GM15510 (cell line): ENCODE results near the gene SH3D19.

Experiments used
- POLR2A ChIP-seq: IDR thresholded peaks from 3 replicates; pipeline ENCODE4 v1.6.1; 2011; ENCODE audit warnings: borderline replicate concordance; ENCODE audit not compliant: insufficient read length; ENCODE audit errors: extremely low read depth

The SH3D19 gene

DNA sequence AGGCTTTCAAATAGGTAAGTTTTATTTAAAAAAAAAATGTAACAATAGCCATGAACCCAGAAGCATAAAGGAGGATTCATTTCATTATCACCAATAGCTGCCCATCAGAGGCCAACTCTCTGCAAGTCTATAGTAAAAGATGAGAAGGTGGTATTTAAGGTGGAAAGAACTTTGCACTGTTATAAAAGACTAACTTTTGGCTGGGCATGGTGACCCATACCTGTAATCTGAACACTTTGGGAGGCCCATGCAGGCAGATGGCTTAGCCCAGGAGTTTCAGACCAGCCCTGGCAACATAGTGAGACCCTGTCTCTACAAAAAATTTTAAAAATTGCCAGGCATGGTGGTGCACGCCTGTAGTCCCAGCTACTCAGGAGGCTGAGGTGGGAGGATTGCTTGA, 182.6 kb downstream of the SH3D19 start:
- no peak for TF ChIP-seq POLR2A

DNA sequence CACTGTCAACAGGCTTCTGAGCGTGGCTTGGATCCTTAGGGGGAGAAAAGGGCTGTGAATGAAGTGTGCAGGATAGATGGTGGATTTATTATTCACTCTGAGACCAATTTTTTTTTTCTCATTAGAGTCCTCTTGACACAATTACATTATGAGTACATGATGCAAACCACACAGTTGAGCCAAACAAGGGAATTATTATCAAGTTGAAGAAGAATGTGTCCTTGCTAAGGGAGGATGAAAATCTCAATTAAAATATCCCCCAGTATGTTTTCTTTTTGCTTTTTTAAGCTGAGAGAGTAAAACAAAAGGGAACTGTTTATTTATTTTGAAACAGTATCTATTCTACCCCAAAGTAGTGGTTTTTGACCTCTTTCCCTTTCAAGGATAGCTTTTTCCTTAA, 185.6 kb downstream of the SH3D19 start:
- TF ChIP-seq POLR2A = no peak

DNA sequence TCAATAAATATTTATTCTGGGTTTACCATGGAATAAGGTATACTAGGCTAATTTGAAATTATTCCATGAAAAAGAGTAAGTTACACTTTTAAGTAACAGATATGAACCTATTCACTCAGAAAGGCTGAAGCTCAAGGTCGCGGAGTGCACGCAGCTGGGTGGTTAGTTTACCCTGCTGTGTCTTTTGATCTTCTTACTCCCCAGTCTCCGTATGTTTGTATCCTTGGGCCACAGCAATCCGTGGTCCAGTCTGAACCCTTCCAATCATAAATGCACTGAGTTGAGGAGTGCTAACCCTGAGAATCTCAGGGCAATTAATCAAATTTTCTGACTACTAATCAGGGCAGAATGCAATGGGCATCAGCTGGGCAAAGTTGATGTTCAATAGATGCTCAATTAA, 192.1 kb downstream of the SH3D19 start:
- no peak for TF ChIP-seq POLR2A

DNA sequence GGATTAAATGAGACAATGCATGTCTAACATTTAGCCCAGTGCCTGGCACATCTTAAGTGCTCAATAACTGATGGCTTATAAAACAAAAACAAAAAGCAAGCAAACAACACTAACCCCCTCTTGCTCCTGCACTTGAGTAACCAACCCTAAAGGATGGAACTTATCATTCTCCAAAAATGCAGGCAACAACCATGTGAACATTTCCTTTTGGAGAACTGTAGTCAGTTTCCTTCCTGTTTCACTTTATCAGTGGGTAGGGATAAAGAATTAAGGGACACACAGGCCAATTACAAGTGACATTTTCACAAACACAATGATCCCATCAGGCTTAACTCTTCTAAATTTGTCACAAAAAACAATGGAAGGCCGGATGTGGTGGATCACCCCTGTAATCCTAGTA, 195.6 kb downstream of the SH3D19 start:
- TF ChIP-seq POLR2A = no peak

DNA sequence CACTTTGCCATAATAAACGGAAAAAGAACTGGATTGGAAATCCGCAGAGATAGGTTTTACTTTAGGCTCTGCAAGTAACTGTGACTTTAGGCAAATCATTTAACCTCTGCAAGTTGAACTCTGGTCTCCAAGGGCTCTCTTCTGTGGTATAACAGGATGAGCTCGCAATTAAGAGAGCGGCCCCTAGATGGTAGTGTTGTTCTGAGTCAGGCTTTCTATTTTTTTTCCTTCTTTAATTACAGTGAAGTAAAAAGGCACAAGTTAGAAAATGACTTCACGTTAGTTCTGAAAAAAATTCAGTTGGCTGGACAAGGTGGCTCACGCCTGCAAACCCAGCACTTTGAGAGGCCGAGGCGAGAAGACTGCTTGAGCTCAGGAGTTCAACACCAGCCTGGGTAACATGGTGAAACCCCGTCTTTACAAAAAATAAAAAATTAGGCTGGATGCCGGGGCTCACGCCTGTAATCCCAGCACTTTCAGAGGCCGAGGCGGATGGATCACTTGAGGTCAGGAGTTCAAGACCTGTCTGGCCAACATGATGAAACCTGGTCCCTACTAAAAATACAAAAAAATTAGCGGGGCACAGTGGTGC, 207.9 kb downstream of the SH3D19 start:
- TF ChIP-seq POLR2A = no peak

DNA sequence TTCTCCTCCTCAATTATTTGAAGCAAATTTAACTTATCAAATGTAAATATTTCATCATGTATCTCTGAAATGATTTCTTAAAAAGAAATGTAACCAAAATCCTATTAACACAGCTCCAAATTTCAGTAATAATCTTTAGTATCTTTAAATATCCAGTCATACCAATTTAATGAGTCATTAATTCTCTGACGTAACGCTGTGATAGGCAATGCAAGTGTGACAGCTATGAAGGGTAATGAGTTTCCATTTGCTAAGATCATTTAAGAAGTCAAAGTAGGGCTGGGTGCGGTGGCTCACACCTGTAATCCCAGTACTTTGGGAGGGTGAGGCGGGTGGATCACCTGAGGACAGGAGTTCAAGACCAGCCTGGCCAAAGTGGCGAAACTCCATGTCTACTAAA, 210.4 kb downstream of the SH3D19 start:
- TF ChIP-seq POLR2A = no peak

DNA sequence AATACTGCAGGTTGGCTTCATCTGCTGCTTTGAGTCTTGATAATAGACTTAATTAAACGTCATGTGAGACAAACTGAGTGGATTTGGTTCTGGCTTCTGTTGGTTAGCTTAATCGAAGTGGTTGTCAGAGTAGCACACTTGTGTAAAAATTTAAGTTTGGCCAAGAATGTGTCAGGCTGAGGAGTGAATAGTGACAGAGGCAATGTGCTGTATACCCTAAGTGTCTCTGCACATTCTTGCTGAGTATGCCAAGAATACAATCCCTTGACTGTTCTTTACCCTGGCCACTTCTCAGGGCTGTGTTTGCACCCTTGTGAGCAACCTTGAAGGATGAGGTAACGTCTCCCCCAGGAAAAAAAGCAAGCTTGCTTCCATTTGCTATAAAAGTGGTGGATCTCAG, 211.1 kb downstream of the SH3D19 start:
- no peak for TF ChIP-seq POLR2A

DNA sequence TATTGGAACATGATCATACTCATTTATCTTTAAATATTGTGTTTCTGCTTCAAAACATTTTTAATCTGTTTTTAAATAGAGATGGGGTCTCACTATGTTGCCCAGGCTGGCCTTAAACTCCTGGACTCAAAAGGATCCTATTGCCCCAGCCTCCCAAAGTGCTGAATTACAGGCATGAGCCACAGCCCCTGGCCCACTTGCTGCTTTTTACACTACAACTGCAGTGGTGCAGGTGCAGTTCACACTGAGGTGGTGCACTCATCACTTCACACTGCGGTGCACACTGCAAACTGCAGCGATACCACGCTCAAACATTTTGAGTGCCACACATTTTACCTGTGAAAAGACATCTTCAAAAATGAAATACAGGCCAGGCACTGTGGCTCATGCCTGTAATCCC, 215.2 kb downstream of the SH3D19 start:
- no peak for TF ChIP-seq POLR2A

DNA sequence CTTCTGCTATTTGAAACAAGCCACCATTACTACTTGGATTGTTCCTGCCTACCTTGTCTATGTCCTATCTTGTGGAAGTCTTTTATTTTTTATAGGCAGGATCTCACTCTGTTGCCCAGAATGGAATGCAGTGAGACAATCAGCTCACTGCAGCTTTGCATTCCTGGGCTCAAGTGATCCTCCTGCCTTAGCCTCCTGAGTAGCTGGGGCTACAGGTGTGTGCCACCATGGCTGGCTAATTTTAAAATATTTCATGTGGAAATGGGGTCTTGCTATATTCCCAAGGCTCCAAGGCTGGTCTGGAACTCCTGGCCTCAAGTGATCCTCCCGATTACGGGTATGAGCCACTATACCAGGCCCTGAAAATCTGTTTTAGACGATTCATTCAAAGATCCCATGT, 218.3 kb downstream of the SH3D19 start:
- no peak for TF ChIP-seq POLR2A

DNA sequence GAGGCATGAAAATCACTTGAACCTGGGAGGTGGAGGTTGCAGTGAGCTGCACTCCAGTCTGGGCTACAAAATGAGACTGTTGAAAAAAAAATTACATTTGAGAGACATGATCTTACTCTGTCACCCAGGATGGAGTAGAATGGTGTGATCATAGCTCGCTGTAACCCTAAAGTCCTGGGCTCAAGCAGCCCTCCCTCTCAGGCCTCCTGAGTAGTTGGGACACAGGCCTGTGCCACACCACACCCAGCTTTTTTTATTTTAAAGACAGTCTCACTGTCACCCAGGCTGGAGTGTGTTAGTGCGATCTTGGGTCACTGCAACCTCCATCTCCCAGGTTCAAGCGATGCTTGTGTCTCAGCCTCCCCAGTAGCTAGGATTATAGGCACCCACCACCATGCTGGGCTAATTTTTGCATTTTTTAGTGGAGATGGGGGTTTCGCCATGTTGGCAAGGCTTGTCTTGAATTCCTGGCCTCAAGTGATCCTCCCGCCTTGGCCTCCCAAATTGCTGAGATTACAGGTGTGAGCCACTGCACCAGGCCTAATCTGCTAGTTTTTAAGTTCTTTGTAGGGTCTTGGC, 219.9 kb downstream of the SH3D19 start:
- TF ChIP-seq POLR2A = peak; percentile 29

DNA sequence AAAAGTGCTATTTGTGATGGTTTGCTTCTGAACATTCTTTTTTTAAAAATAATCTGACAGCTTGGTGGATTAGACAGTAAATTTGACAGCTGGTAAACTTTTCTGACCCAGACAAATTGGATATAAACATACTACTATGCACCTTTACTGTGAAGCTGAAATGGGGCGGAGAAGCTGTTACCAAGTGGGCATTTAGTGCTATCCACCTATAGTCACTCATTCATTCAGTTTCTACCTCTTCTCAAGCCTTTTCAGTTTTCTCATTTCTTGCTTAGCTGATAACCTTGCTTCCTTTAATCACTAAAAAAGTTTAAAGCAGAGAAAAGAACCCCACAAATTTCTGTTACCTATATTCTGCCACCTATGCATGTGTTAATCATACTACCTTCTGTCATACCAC, 220.8 kb downstream of the SH3D19 start:
- no peak for TF ChIP-seq POLR2A

DNA sequence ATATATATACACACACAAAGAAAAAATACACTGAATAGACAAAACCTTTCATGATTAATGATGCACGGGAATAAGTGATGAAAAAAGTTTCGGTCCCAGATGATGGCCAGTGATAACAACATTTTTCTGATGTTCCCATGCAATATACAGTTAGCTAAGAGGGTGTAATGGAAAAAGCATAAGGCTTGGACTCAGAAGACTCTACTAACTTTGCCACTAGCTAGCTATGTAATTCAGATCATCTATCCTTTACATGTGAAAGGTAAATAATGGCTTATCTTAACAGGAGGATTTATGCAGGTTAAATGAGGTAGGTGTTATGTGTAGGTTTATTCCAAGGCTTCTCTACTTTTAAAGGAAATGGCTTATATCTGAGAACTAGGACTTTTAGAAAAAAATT, 221.6 kb downstream of the SH3D19 start:
- TF ChIP-seq POLR2A = no peak

DNA sequence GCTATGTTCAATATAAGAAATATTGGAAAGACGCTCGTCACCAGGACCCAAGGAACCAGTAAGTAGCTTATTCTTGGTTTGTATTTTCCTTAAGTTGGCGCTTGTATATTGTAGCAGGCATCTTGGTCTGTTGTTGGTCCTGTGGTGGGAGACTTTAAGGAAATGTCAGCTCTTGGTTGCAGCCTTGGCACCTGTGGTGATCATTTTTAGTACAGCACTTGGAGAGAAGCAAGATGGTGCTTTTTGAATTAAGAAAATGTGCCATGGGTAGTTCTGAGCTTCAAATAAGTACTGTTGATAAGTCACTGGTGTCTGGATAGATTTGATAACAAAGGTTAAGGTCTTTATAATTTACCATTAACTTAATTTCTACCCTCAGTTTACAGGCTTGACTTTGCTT, 224.9 kb downstream of the SH3D19 start:
- TF ChIP-seq POLR2A = no peak

DNA sequence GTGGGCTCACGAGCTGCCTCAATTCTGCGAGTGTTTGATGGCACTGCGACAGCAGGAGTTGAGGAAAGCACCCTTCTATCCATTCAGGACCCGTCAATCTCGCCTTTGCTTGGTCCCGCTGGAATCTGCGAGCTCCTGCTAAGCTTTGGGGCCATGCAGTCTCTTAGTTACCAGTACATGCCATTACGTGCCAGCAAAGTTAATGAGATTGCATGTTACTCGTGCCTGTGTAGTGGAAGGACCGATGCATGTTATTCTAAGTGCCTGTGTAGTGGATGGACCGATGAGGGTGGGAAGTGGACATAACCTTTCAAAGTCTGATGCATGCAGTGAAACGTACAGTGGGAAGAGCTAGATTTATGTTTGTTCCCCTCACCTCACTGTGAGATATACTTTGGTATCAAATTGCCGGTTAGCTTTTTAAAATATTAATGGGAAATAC, 225.4 kb downstream of the SH3D19 start:
- no peak for TF ChIP-seq POLR2A

DNA sequence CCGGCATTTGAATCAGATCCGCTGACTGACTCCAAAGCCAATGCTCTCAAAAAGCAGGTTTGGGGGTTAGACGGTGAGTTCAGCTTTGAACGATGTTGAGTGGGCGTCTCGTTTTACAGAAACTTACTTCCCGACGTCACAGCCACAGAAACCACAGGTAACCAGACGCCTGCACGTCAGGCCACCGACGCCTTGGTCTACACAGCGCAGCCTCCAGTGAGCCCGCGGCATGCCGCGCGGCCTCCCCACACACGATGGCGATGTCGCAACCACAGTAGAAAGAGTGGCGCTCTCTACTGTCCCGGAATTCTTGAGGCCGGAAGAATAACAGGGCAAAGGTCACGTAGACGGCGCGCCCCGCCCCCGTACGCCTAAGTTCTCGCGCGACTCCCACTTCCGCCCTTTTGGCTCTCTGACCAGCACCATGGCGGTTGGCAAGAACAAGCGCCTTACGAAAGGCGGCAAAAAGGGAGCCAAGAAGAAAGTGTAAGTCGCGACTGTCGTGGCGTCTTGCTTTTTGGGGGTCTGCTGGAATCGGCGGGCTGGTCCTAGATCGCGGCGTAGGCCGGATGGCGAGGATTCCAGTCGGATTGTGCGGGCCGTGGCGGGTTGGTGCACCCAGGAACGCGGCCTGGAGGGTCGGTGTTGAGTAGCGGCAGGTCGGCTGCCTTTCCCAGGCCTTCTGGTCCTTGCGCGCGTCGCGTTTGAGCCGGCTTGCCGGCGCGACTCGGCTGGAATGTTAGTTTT, 226.0 kb downstream of the SH3D19 start, which contains the start of gene RPS3A:
Gene RPS3A (plus strand): TSS at position 400 of the 747 bp plus-strand sequence. CDS start 25 bp downstream, at position 425.
- TF ChIP-seq POLR2A = peak; percentile 97

DNA sequence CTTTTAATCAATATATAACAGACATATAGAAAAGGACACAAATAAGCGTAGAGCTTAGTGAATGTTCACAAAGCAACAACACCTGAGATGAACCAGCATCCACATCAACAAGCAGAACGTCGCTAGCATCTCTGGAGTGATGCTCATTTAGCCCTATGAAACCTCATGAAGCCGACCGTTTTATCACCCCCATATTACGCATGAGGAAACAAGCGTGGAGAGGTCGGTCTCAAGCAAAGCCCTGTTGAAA, 226.5 kb downstream of the SH3D19 start:
- TF ChIP-seq POLR2A = no peak
